AML-193 (cell line): ENCODE results near the gene CXXC5.
A peak's percentile ranks its signal among the peaks of the same experiment; 100 is the strongest.

ENCODE experiments used
- DNase-seq, 2 experiments: peaks; one replicate each; lab custom pipeline; 2025; lab: John Stamatoyannopoulos, UW

Gene CXXC5

GRCh38 chr5:139681112-139681458 lies 32.9 kb downstream of the CXXC5 start:
- DNase-seq: no peak

- no peak for DNase-seq
Observed at GRCh38 chr5:139681466-139681865, 33.3 kb downstream of the CXXC5 start.

- DNase-seq: no peak
Observed at GRCh38 chr5:139682016-139682975, 34.1 kb downstream of the CXXC5 start.

DNA sequence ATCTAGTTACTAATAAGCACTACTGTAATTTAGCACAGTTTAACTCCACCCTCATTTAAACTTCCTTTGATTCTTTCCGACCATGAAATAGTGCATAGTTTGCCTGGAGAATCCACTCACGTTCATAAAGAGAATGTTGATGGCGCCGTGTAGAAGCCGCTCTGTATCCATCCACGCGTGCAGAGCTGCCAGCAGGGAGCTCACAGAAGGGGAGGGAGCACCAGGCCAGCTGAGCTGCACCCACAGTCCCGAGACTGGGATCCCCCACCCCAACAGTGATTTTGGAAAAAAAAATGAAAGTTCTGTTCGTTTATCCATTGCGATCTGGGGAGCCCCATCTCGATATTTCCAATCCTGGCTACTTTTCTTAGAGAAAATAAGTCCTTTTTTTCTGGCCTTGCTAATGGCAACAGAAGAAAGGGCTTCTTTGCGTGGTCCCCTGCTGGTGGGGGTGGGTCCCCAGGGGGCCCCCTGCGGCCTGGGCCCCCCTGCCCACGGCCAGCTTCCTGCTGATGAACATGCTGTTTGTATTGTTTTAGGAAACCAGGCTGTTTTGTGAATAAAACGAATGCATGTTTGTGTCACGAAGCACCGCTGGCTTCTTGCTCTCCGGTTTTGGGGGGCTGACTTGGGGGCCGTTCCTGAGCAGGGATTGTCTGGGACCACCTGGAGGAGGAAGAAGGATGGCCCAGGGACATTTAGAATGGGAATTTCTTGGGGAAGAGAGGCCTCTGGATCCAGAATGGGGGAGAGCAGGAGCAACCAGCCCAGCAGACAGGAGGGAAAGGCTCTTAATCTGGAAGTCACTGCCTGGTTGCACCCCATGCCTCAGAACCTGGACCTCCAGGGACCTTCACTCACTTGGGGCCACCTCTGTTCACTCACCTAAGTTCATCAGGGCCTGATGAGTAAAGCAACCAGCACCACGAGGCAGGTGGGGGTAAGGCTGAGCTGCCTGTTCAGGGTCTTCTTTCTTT lies 35.4 kb downstream of the CXXC5 start:
- no peak for DNase-seq

GRCh38 chr5:139684350-139684880 lies 36.3 kb downstream of the CXXC5 start:
- no peak for DNase-seq

DNA sequence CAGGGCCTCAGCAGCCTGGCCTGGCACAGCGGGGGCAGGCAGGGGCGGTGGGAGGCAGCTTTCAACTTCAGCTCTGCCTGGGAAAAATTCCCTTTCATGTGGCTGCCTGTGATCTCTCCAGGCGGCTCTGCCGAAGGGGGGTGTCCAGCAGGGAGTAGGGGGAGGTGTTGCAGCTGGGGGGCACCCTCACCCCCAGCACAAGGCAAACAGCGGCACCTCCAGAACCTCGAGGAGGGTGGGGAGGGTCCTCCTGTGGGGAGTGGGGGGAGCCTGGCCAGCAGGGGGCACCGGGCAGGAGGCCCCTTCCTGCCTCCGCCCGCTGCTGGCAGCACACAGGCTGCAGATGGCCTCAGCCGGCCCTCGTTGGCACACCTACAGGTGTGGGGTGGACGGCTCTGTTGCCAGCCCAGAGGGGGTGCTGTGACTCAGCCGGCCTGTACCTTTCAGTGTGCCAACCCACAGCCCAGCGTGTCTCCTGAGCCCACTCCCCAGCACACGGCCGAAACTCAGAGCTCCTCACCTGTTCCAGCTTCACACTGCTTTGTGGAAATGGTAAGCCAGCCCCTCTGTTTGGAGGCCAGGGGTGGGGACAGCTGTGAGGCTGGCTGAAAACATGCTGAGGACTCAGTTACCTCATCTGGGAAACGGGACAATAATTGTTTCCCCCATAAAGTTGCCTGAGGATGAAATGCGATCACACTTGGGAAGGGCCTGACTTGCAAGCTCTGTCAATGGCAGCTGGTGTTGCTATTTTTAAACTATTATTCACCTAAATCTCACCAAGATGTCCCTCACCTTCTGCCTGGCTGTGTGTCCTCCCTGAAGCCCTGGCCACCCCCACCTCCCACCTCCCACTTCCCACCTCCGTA lies 37.0 kb downstream of the CXXC5 start:
- DNase-seq: no peak

- no peak for DNase-seq
Observed at GRCh38 chr5:139685886-139686285, 37.7 kb downstream of the CXXC5 start.

DNA sequence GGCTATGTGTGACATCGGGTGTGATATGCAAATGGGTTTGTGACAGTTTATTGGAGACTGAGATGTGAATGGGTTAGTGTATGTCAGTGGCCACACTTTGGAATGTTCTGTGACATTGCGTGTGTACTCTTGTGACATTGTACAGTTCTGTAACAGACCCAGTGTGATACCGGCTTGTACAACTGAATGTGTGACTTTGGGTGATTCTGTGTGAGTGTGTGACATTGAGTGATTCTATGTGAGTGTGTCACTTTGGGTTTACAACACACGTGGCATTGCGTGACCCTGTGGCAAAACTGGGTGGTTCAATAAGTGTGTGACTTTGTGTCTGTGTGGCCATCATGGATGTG lies 38.2 kb downstream of the CXXC5 start:
- DNase-seq: no peak

GRCh38 chr5:139686706-139687441 lies 38.7 kb downstream of the CXXC5 start:
- no peak for DNase-seq

- no peak for DNase-seq
Observed at GRCh38 chr5:139687656-139688055, 39.5 kb downstream of the CXXC5 start.

GRCh38 chr5:139688088-139688702 lies 40.0 kb downstream of the CXXC5 start:
- DNase-seq: no peak

DNA sequence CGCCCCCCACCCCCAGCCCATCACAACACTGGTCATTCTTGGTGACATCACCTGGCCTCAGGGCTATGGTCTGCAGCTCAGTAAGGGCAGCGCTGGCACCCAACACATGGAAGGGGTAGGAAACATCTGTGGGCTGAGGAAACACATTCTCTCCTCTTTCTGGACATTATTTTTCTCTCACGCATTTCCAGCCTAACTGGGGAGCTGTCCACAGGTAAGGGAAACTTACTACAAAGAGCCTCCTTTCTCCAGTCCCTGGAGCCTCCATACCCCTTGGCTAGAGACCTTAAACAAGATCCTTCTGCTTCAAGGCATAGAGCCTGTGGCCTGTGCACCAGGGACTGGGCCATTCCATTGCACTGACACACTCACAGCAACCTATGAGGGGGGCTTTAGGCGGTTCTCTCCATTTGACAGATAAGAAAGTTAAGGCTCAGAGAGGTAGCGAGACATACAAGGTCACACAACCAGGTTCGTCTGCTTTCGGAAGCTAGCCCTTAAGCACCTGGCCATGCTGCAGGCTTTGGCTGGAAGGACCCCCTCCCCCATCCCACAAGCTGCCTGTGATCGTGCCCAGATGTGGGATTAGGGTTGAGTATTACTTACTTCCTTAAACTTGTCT lies 40.7 kb downstream of the CXXC5 start:
- DNase-seq: no peak

DNA sequence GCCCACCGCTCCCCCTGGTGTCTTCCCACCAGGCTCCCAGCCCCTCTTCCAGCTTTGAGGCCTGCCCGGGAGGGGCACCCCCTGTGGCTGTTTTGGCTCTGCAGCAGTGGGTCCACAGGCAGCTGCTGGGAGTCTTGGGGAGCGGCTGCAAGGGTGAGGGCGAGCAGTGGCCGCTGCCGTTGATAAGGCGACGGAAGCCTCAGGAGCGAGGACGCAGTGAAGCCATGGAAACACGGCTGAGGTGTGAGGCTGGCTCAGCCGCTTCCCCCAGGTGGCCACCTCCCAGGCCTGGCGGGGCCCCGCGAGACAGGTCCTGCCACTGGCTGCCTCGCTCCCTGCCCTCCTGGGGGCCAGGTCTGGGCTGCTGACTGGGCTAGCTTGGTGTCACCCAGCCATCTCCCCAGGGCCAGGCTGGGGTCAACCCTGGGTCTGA lies 41.5 kb downstream of the CXXC5 start:
- DNase-seq: no peak

DNA sequence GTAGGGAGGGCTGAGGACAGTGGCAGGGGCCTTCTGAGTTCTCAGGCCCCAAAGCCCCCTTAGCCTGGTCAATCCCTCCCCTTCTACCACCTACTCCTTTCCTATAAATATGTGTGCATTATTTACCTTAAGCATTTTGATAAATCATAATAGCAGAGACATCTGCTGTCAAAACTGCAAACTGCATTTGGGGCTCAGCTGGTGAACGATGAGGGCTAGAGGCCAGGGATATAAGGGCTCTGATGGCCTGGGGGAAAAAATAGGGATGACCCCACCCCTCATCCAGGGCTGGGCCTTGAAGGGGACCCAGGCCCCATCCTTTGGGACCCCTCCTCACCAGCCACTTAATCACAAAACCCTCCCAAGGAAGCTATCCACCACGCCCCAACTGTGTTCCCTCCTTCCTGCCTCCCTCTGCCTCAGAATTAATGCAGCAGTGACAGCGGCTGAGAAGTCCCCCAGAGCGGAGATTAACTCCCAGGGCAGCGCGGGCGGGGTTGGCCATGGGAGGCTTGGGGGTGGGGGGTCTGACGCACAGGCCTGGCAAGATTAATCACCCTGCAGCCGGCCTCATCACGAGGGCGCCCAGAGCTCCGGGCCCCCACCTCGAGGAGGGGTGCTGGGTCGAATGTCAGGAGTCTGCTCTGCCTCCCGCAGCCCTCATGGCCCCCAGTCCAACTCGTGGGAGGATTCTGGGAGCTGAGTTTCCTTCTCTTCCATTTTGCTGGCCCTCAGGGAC lies 42.1 kb downstream of the CXXC5 start:
- DNase-seq: peak; percentile 17 to 19

DNA sequence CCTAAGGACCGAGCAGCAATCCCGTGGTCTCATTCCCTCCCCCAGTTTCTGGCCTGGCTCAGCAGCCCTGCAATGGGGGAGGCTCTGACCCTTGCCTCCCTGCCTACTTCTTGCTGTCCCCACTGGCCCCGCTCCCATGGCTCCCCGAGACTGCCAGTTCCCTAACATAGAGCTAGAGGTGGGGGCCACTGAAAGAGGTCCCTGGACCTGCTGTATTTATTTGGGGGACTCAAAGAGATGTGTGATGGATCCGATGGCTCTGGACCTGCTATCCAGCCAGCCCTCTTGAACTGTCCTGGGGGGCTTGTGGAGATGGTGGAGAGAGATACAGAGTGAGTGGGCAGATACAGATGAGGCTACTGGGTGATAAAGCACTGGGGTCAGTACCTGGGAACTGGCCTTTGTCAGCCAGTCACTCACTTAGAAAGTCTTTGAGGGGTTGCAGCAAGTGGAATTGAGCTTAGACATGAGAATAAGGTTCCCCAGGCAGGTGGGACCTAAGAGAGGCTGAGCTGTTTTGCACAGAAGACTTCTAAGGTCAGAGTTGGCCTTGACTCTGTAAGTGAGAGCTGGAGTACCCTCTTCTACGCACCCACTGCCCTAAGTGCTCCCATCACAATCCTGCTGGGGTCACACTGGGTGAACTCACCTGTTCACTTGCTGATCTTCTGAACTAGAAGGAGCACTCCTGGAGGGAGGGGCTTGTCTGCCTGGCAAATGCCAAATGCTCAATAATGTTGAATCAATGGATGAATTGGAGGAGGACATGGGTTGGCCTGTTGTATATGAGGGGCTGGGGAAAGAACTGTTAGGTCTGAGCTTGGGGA lies 42.9 kb downstream of the CXXC5 start:
- DNase-seq: no peak

DNA sequence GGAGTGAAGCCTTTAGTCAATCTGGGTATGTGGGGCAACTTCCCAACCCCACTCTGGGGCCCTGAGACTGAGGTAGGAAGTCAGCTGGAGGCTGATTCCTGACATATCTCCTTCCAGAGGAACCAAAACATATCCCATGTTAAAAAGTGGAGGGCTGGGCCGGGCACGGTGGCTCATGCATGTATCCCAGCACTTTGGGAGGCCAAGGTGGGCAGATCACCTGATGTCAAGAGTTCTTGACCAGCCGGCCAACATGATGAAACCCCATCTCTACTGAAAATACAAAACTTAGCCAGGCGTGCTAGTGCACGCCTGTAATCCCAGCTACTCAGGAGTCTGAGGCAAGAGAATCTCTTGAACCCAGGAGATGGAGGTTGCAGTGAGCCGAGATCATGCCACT lies 44.0 kb downstream of the CXXC5 start:
- no peak for DNase-seq

- DNase-seq: no peak
Observed at GRCh38 chr5:139692679-139693308, 44.6 kb downstream of the CXXC5 start.
